22Rv1 (cell line): Measurements from ENCODE around the gene CDKAL1.

Experiments
- ZFX ChIP-seq: fragments of 450-650 bp; IDR thresholded peaks from 2 replicates; pipeline ENCODE4 v1.6.1; 2017; ENCODE audit warnings: antibody characterized with exemption, borderline replicate concordance
- TF ChIP-seq, protein P1 (sequence below): fragments of 450-650 bp; IDR thresholded peaks from 2 replicates; pipeline ENCODE4 v1.5.1; 2017; ENCODE audit warnings: mild to moderate bottlenecking

DNA sequence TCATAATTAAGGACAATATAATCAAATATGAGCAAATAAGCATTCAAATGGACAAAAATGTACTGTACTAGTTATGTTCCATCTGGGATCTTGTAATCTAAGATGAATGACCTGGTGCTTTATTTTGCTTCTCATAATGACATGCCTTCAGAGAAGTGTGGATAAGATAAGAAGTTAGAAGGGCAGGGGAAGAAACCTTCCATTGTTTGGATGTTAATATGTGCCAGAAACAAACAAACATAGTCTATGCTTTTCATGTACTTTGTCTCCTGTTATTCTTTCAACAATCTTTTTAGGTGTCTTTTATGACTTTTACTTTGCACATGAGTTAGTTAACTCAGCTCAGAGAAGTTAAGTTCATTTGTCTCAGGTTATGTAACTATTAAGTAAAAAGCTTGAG is 547.8 kb downstream of the CDKAL1 start:
- TF ChIP-seq, protein P1, sequence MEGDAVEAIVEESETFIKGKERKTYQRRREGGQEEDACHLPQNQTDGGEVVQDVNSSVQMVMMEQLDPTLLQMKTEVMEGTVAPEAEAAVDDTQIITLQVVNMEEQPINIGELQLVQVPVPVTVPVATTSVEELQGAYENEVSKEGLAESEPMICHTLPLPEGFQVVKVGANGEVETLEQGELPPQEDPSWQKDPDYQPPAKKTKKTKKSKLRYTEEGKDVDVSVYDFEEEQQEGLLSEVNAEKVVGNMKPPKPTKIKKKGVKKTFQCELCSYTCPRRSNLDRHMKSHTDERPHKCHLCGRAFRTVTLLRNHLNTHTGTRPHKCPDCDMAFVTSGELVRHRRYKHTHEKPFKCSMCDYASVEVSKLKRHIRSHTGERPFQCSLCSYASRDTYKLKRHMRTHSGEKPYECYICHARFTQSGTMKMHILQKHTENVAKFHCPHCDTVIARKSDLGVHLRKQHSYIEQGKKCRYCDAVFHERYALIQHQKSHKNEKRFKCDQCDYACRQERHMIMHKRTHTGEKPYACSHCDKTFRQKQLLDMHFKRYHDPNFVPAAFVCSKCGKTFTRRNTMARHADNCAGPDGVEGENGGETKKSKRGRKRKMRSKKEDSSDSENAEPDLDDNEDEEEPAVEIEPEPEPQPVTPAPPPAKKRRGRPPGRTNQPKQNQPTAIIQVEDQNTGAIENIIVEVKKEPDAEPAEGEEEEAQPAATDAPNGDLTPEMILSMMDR, result no peak
- TF ChIP-seq ZFX, result no peak
